Renal cortical epithelial cell (primary cell): ENCODE measurements around the gene VWA7. TPM values are rescaled to one million over a fixed set of nuclear protein-coding genes. Genes with fewer than 3 reads are reported as not detected.

Experiments used
- total RNA-seq: library from RNA; depleted of rRNA; stranded (reverse); fragments of >200 nt; gene quantifications from 2 replicates; pipeline ENCODE4 v1.2.3, GENCODE V29; 2014

The VWA7 gene
- total RNA-seq, 1 donor from 2014 or later, result 8.5 TPM

Other genes starting within 250 kb of the VWA7 start
- 0.15 TPM in 1 of 2 replicates, not detected in the other for gene MCCD1, start 248.4 kb downstream of the VWA7 start, total RNA-seq
- gene DDX39B, start 235.3 kb downstream of the VWA7 start, total RNA-seq, result 234 and 346 TPM in 2 replicates
- 1.0 TPM in 1 of 2 replicates, not detected in the other for gene ATP6V1G2, start 230.7 kb downstream of the VWA7 start, total RNA-seq
- 17.6 and 30.0 TPM in 2 replicates for gene NFKBIL1, start 229.7 kb downstream of the VWA7 start, total RNA-seq
- gene LTA, start 205.0 kb downstream of the VWA7 start, total RNA-seq, result not detected in 2 replicates
- gene TNF, start 201.8 kb downstream of the VWA7 start, total RNA-seq, result 2.4 and 7.8 TPM in 2 replicates
- 7.0 and 35.1 TPM in 2 replicates for gene LTB, start 194.9 kb downstream of the VWA7 start, total RNA-seq
- gene LST1, start 191.1 kb downstream of the VWA7 start, total RNA-seq, result not detected in 2 replicates
- gene NCR3, start 184.3 kb downstream of the VWA7 start, total RNA-seq, result not detected in 2 replicates
- not detected in 2 replicates for gene AIF1, start 162.1 kb downstream of the VWA7 start, total RNA-seq
- 13.9 and 90.6 TPM in 2 replicates for gene PRRC2A, start 156.6 kb downstream of the VWA7 start, total RNA-seq
- 130 and 241 TPM in 2 replicates for gene BAG6, start 124.7 kb downstream of the VWA7 start, total RNA-seq
- gene APOM, start 121.4 kb downstream of the VWA7 start, total RNA-seq, result 0.69 and 0.80 TPM in 2 replicates
- gene C6orf47, start 116.5 kb downstream of the VWA7 start, total RNA-seq, result 28.6 and 32.0 TPM in 2 replicates
- gene GPANK1, start 112.3 kb downstream of the VWA7 start, total RNA-seq, result 9.1 and 16.0 TPM in 2 replicates
- 116 and 121 TPM in 2 replicates for gene CSNK2B, start 111.2 kb downstream of the VWA7 start, total RNA-seq
- 2.6 TPM in 1 of 2 replicates, not detected in the other for gene LY6G5B, start 107.4 kb downstream of the VWA7 start, total RNA-seq
- 0.40 TPM in 1 of 2 replicates, not detected in the other for gene LY6G5C, start 96.3 kb downstream of the VWA7 start, total RNA-seq
- 54.7 and 56.6 TPM in 2 replicates for gene ABHD16A, start 74.0 kb downstream of the VWA7 start, total RNA-seq
- gene LY6G6F, start 70.5 kb downstream of the VWA7 start, total RNA-seq, result not detected in 2 replicates
- not detected in 2 replicates for gene LY6G6D, start 62.0 kb downstream of the VWA7 start, total RNA-seq
- not detected in 2 replicates for gene LY6G6C, start 55.6 kb downstream of the VWA7 start, total RNA-seq
- not detected in 2 replicates for gene MPIG6B, start 54.0 kb downstream of the VWA7 start, total RNA-seq
- gene DDAH2, start 48.0 kb downstream of the VWA7 start, total RNA-seq, result 101 and 121 TPM in 2 replicates
- 345 and 2,008 TPM in 2 replicates for gene CLIC1, start 40.8 kb downstream of the VWA7 start, total RNA-seq
- 4.4 and 6.6 TPM in 2 replicates for gene MSH5, start 37.3 kb downstream of the VWA7 start, total RNA-seq
- 0.50 and 0.69 TPM in 2 replicates for gene SAPCD1, start 14.7 kb downstream of the VWA7 start, total RNA-seq
- gene VARS1, start 18.4 kb upstream of the VWA7 start, total RNA-seq, result 67.4 and 103 TPM in 2 replicates
- 16.6 and 46.9 TPM in 2 replicates for gene LSM2, start 29.6 kb upstream of the VWA7 start, total RNA-seq
- gene HSPA1L, start 38.0 kb upstream of the VWA7 start, total RNA-seq, result 0.87 and 2.0 TPM in 2 replicates
- gene HSPA1A, start 38.2 kb upstream of the VWA7 start, total RNA-seq, result 178 and 296 TPM in 2 replicates
- 197 and 264 TPM in 2 replicates for gene HSPA1B, start 50.4 kb upstream of the VWA7 start, total RNA-seq
- 104 and 112 TPM in 2 replicates for gene NEU1, start 85.5 kb upstream of the VWA7 start, total RNA-seq
- 1.1 and 26.6 TPM in 2 replicates for gene SLC44A4, start 101.7 kb upstream of the VWA7 start, total RNA-seq
- gene EHMT2, start 120.4 kb upstream of the VWA7 start, total RNA-seq, result 37.7 and 72.3 TPM in 2 replicates
- gene ZBTB12, start 124.8 kb upstream of the VWA7 start, total RNA-seq, result 0.69 and 5.9 TPM in 2 replicates
- gene C2, start 150.4 kb upstream of the VWA7 start, total RNA-seq, result 1.7 TPM in 1 of 2 replicates, not detected in the other
- 24.3 and 32.7 TPM in 2 replicates for gene CFB, start 168.8 kb upstream of the VWA7 start, total RNA-seq
- gene NELFE, start 181.6 kb upstream of the VWA7 start, total RNA-seq, result 92.3 and 146 TPM in 2 replicates
- 46.5 and 47.3 TPM in 2 replicates for gene SKIC2, start 181.8 kb upstream of the VWA7 start, total RNA-seq
- 10.6 and 16.9 TPM in 2 replicates for gene DXO, start 194.8 kb upstream of the VWA7 start, total RNA-seq
- 1.6 and 42.4 TPM in 2 replicates for gene C4A, start 204.7 kb upstream of the VWA7 start, total RNA-seq
- gene C4B, start 237.5 kb upstream of the VWA7 start, total RNA-seq, result 0.35 and 32.2 TPM in 2 replicates